Erythroblast (primary cell): ENCODE data around the gene BCL2L1.
A peak's percentile ranks its signal among the peaks of the same experiment; 100 is the strongest.

ENCODE experiments used
- DNase-seq, 2 experiments: peaks; one replicate each; lab custom pipeline; 2025; lab: John Stamatoyannopoulos, UW
- GATA1 ChIP-seq: IDR thresholded peaks from 2 replicates; pipeline ENCODE4 v1.6.1; 2011; ENCODE audit warnings: low read depth, mild to moderate bottlenecking, control low read depth, low read length, moderate library complexity
- POLR2A ChIP-seq: IDR thresholded peaks from 2 replicates; pipeline ENCODE4 v1.6.1; 2011; ENCODE audit warnings: mild to moderate bottlenecking, low read length

The BCL2L1 gene

DNA sequence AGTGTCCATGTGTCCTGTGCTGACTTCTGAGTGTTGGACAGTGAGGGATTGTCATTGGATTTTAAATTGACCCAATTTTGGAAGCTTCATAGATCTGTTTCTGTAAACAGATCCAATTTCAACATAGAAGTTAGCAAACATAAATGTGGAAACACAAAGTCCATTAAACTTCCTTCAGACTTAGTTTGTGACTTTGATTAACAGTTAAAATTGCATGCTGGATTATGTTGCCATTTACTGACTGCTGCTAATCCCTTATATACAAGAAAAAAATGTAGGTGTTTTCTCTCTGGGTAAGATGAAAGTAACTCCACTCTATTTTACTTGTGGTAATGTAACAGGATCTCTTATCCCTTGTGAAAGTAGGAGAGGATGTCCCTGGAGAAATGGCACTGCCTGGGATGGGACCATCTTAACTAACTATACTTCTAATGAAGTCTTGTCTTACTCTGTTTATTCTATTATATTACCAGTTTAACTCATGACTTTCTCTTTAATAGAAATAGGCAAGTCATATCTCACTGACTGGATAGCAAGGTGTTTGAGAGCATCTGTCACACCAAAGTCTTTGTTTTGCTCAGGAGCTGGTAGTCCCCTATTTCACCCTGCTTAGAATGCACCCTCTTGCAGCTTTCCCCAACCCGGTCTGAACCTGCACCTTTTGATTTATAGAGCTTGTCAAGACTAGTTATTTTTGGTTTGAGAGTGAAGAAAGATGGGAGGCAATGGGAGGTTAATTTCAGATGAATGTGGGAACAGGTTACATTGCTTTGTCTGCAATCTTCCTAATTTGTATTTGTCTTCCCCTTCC lies 23.6 kb upstream of the BCL2L1 start:
- no peak for DNase-seq
- TF ChIP-seq GATA1, result no peak
- TF ChIP-seq POLR2A, result no peak

DNA sequence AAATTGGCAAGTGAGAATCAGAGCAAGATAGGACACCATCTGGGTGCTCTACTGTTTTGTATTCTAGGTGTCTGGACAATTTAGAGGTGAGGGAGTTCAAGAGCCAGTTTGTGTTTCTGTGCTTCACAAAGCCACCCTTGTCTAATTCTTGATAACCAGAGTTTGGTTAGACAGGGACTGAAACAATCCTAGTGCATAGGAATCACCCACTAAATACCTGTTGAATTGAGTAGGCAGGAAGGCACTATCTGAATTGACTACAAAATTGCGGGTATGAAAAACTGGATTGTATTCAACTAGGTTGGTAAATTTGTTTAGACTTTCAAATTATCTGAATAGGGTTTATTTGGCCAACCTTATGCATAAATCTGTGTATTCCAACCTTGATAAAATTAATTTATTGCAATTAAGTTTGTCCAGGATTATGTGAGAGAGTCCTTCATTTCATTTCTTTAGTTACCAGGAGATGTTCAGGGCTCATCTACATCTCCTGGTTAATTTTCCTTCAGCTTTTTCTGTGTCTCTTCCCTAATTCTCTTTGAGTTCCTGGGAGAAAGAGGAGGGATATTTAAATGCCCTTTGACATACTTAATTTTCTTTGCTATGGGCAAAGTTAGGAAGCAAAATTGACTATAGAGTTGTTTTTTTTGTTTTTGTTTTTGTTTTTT lies 18.1 kb upstream of the BCL2L1 start:
- no peak for TF ChIP-seq POLR2A
- TF ChIP-seq GATA1, result no peak
- DNase-seq, result peak in 1 of 2 experiments; percentile 45

DNA sequence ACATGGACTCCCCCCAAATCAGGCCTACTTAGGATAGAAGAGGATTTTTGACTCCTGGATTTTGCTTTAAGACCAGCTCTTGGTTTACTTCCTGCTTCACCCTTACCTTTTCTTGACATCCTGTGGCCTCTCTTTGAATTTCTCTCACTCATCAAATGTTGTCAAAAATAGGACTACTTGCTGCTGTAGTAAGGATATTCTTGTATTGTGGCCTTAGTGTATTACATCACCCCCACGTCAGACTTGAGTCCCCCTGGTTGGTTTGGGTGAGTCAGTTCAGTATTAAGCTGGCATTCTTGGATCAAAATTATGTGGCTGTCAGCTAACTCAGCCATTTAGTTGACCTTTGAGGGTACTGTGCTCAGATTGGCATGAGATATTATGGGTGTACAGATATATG lies 17.5 kb upstream of the BCL2L1 start:
- TF ChIP-seq POLR2A, result no peak
- no peak for TF ChIP-seq GATA1
- DNase-seq, result peak; percentile 70 to 82

DNA sequence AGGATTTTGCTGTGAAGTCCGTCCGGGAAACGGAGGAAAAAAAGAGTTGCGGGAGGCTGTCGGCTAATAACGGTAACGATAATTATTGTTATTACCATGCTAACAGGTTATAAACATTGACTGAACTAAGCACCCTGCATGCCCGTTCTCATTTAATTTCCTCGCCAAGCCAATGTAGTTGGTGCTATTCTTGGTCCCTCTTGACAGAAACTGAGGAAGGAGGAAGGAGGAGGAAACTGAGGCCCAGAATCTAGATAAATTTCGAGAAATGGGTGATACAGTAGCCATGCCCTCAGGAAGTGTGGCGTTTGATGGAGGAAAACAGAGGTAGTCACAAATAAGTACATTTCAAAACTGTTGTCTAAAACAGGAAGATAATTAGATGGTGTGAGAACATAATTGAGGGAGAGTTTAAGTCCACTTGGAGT lies 16.9 kb upstream of the BCL2L1 start:
- DNase-seq, result no peak
- TF ChIP-seq POLR2A (no peak), GATA1 (no peak)

DNA sequence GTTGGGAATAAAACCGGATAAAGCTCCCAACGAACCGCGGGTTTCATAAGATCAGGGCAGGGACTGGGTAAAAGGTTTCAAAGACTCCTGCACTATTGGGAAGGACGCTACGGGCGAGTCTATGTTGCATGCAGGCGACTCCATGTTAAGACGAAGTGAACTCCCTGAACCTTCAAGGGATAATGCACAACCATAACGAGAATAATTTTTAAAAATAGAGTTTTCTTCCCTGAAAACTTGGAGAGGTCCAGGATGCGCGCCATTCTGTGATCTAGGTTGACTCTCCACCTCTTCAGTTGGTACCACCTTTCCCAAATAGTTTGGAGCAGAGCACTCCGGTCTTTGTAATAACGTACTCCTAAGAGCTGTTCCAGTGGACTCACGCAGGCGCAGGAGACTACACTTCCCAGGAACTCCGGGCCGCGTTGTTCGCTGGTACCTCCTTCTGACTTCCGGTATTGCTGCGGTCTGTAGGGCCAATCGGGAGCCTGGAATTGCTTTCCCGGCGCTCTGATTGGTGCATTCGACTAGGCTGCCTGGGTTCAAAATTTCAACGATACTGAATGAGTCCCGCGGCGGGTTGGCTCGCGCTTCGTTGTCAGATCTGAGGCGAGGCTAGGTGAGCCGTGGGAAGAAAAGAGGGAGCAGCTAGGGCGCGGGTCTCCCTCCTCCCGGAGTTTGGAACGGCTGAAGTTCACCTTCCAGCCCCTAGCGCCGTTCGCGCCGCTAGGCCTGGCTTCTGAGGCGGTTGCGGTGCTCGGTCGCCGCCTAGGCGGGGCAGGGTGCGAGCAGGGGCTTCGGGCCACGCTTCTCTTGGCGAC lies 16.3 kb upstream of the BCL2L1 start, which contains the start of gene TPX2:
TSS of gene TPX2 (plus strand) at position 562 of the 821 bp plus-strand sequence. CDS start 18,187 bp downstream, outside the sequence.
- TF ChIP-seq POLR2A, result peak; percentile 95
- no peak for TF ChIP-seq GATA1

DNA sequence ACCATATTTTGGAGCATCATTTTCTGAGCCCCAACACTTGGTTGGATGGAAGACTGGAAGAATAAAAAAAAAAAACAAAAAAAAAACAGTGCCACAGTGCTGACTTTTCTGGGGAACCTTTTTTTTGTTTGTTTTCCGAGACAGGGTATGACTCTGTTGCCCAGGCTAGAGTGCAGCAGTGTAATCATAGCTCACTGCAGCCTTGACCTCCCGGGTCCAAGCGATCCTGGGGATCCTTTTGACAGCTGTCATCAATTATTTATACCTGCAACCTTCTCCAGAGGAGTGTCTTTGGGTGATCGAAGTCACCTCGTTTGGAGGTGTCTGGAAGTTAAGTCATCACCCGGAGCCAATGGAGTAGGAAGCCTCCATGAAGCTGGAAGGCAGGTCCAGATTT lies 8.7 kb upstream of the BCL2L1 start:
- TF ChIP-seq POLR2A, result no peak
- TF ChIP-seq GATA1, result no peak

More for the DNA sequence above, 16.3 kb upstream of the BCL2L1 start, which contains the start of gene TPX2:
- peak; percentile 96 to 97 for DNase-seq

DNA sequence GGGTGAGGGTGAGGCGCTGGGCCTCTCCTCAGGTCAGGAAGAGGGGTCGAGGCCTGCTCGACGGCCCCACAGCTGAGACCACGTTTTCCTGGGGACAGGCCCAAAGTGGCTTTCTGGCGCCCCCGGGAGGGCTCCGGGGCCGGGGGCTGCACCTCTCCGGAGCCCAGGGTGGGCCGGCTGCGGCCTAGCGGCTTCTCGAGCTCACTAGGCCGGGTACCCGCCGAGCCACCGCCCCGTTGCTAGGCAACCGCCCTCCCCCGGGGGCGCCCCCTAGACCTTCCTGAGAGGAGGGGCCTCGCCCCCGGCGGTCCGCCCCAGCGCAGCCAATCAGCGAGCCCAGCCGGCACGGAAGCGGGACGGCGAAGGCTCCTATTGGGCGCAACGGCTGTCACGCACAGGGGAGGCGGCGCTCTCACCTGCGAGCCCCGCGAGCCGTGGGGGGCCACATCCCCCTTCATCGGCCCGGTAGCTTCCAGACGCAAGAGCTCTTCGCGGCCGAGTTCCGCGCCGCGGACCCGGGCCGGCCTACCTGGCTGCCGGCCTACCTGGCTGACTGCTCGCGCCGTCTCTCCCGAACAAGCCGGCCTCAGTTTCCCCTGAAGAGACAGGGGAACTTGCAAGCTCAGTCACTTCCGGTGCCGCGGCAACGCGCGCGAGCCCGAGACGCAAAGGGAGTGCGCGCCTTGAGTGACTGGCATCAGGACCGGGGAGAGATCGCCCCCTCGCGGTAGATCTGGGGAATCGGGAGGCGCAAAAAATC lies 831 bp upstream of the BCL2L1 start:
- TF ChIP-seq POLR2A (peak; percentile 84), GATA1 (no peak)

More for the DNA sequence above, 8.7 kb upstream of the BCL2L1 start:
- DNase-seq, result no peak

DNA sequence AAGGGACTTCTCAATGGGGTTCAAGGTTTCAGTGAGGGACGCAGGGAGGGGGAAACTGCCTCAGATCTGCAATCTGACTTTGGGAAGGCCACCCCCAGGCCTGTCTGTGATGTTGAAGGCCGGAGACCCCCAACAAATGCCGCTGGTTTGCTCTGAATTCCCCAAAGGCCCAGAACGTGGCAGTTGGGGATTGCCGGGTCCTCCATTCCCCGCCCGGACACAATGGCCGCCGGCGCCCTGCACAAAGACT lies 326 bp upstream of the BCL2L1 start:
- no peak for DNase-seq
- TF ChIP-seq POLR2A, result no peak
- TF ChIP-seq GATA1, result no peak

More for the DNA sequence above, 831 bp upstream of the BCL2L1 start:
- DNase-seq, result peak; percentile 99

DNA sequence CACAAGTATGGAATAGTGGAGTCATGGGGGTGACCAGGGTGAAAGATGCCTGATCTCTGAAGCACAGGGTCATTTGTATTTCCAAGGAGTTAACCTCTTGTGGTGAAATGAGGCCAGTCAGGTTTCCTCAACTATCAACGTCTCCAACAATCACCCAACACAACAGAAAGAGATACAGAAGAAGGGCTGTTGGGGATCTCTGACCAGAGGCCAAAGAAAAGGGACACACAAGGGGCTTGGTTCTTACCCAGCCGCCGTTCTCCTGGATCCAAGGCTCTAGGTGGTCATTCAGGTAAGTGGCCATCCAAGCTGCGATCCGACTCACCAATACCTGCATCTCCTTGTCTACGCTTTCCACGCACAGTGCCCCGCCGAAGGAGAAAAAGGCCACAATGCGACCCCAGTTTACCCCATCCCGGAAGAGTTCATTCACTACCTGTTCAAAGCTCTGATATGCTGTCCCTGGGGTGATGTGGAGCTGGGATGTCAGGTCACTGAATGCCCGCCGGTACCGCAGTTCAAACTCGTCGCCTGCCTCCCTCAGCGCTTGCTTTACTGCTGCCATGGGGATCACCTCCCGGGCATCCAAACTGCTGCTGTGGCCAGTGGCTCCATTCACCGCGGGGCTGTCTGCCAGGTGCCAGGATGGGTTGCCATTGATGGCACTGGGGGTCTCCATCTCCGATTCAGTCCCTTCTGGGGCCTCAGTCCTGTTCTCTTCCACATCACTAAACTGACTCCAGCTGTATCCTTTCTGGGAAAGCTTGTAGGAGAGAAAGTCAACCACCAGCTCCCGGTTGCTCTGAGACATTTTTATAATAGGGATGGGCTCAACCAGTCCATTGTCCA lies 1.0 kb downstream of the BCL2L1 start:
- peak; percentile 35 to 67 for DNase-seq
- no peak for TF ChIP-seq POLR2A
- no peak for TF ChIP-seq GATA1

DNA sequence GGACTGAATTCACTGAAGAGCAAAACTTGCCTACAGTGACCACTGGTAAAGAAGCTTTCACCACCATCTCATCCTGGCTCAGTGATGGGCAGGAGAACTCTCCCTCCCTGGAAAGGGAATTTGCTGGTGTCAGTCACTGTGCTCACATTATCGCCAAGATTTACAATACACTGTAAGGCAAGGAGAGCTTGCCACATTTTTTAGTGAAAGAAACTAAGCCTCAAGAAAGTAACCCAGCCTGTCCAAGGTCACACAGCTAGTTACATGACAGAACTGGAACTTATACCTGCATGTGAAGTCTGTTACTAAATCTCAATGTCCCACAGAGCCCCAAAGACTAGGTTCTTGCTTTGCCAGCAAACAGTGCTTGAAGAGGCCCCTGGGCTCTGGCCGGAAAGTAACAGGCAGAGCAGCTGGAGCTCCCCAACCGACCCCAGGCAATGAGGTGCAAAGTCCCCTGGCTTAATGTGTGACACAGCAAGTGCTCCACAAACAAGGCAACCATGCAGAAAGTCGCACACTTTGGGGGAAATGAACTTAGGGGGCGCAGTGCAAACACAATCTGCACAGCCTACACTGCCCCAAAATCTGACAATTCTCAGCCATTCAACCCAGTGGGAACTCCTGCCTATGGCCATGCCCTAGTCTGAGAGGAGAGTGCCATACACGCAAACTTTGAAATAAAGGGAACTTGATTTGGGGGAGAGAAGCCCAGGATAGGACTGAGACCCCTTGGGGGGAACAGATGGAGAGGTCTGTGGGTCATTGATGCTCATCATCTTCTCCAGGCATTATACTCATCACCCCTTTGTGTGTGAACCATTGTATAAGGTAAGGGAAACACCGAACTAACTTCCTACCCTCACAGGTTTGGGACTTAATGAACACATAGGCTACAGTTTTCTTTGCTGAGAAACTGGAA lies 1.9 kb downstream of the BCL2L1 start:
- peak; percentile 63 to 81 for DNase-seq

DNA sequence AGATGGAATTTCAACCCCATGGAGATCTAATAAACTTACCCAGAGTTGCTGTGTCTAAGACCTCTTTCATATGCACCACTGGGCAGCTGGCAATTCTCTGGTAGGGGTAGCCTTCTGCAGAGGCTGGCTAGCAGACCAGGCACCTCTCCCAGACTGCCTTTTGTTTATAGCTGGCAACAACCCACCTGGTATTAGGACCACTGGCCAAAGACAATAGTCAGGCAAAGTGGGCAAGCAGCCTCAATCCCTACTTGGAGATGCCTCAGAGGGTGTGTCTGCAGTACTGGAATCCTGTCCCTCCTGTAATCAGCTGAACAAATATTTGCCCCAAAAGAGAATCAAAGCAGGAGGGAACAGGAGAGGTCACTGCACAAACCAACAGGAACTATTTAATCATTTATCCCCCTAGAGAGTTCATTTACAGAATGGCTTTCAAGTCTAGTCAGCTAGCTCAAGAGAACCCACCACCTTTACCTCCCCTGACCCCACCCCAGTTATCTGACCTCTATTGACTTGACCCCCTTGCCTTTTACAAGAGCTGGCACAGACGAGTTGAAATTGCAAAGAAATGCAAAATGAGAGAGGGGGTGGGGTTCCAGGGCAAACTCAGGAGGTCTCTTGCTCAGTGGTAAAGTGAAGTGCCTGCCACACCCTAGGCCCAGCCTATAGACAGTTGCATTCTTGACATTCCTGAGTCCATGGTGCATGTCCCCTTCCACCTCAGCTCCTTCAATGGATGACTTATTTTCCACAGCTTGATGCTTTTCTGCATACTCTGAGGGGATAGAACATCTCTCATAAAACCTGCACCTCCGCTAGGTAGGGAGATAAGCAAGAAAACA lies 2.8 kb downstream of the BCL2L1 start:
- TF ChIP-seq POLR2A (peak; percentile 24), GATA1 (no peak)
- DNase-seq, result peak; percentile 31 to 65

More for the DNA sequence above, 1.9 kb downstream of the BCL2L1 start:
- TF ChIP-seq GATA1 (no peak), POLR2A (peak; percentile 25)
